GM23338 (cell line): Measurements from ENCODE around the gene PFKP. TPM values are rescaled to one million over a fixed set of nuclear protein-coding genes. Genes with fewer than 3 reads are reported as not detected.

Source experiments
- ATAC-seq: fragments of 200-7000 bp; cut with Tn5 transposase; 3 replicates; pipeline ENCODE4 v1.9.1; 2020
- DNase-seq: peaks from one replicate; pipeline ENCODE4 v3.0.0-alpha.2; 2015; ENCODE audit warnings: low spot score
- H2AFZ ChIP-seq: fragments of 200-600 bp; sonication (generic); 2 replicates; pipeline ENCODE4 v1.8.0; 2016; ENCODE audit warnings: antibody characterized with exemption, mild to moderate bottlenecking, moderate library complexity
- H3F3A ChIP-seq: fragments of 200-600 bp; sonication (generic); replicated peaks from 2 replicates; pipeline ENCODE4 v1.8.0; 2017; ENCODE audit warnings: antibody characterized with exemption, mixed run types, low read depth
- H3K27ac ChIP-seq: fragments of 200-600 bp; sonication (generic); 2 replicates; pipeline ENCODE4 v1.6.1; 2016; ENCODE audit warnings: low read depth
- H3K27me3 ChIP-seq: fragments of 200-600 bp; sonication (generic); 2 replicates; pipeline ENCODE4 v1.8.0; 2016; ENCODE audit warnings: mild to moderate bottlenecking, mixed run types, moderate library complexity; ENCODE audit not compliant: insufficient read depth
- H3K36me3 ChIP-seq: fragments of 200-600 bp; sonication (generic); 2 replicates; pipeline ENCODE4 v1.8.0; 2016; ENCODE audit warnings: mild to moderate bottlenecking; ENCODE audit not compliant: insufficient read depth
- H3K4me1 ChIP-seq: fragments of 200-600 bp; sonication (generic); 2 replicates; pipeline ENCODE4 v1.8.0; 2016; ENCODE audit warnings: mild to moderate bottlenecking, moderate library complexity; ENCODE audit not compliant: insufficient read depth
- H3K4me2 ChIP-seq: fragments of 200-600 bp; sonication (generic); 2 replicates; pipeline ENCODE4 v1.7.1; 2017; ENCODE audit warnings: mixed run types
- H3K4me3 ChIP-seq: fragments of 200-600 bp; sonication (generic); 2 replicates; pipeline ENCODE4 v1.6.1; 2016; ENCODE audit warnings: mixed run types
- H3K79me2 ChIP-seq: fragments of 200-600 bp; sonication (generic); replicated peaks from 2 replicates; pipeline ENCODE4 v1.8.0; 2017; ENCODE audit warnings: mild to moderate bottlenecking; ENCODE audit not compliant: insufficient read depth
- H3K9me2 ChIP-seq: fragments of 200-600 bp; sonication (generic); 2 replicates; pipeline ENCODE4 v1.8.0; 2017; ENCODE audit not compliant: insufficient read depth
- H4K20me1 ChIP-seq: fragments of 200-600 bp; sonication (generic); replicated peaks from 2 replicates; pipeline ENCODE4 v1.8.0; 2017; ENCODE audit warnings: mild to moderate bottlenecking; ENCODE audit not compliant: insufficient read depth
- H3K27ac Mint-ChIP-seq: 2 replicates; pipeline ENCODE4 v1.8.0; 2020; ENCODE audit warnings: inconsistent platforms, mild to moderate bottlenecking, moderate library complexity, mixed read lengths
- H3K27me3 Mint-ChIP-seq: 3 replicates; pipeline ENCODE4 v1.8.0; 2022; ENCODE audit warnings: low read depth, mild to moderate bottlenecking, moderate library complexity, mixed read lengths, inconsistent platforms; ENCODE audit not compliant: insufficient read depth, poor library complexity
- H3K36me3 Mint-ChIP-seq: 3 replicates; pipeline ENCODE4 v1.8.0; 2021; ENCODE audit warnings: low read depth, mild to moderate bottlenecking, inconsistent platforms, moderate library complexity, mixed read lengths
- H3K4me1 Mint-ChIP-seq: 3 replicates; pipeline ENCODE4 v1.8.0; 2020; ENCODE audit warnings: mild to moderate bottlenecking, inconsistent platforms, mixed read lengths
- H3K4me3 Mint-ChIP-seq: 3 replicates; pipeline ENCODE4 v1.8.0; 2021; ENCODE audit warnings: moderate library complexity, mild to moderate bottlenecking, inconsistent platforms, mixed read lengths
- H3K9me3 Mint-ChIP-seq: 3 replicates; pipeline ENCODE4 v1.8.0; 2020; ENCODE audit warnings: moderate library complexity, mild to moderate bottlenecking, inconsistent platforms, mixed read lengths
- CREB1 ChIP-seq: fragments of 250-450 bp; sonication (Bioruptor Pico); IDR thresholded peaks from 2 replicates; pipeline ENCODE4 v1.5.0; 2020; ENCODE audit warnings: low read depth, mild to moderate bottlenecking, moderate library complexity
- EZH2 ChIP-seq: fragments of 200-600 bp; sonication (generic); IDR thresholded peaks from one replicate; pipeline ENCODE4 v1.8.0; 2017; ENCODE audit warnings: antibody characterized with exemption, mild to moderate bottlenecking, low read depth; ENCODE audit not compliant: unreplicated experiment
- EZH2phosphoT487 ChIP-seq: fragments of 200-600 bp; sonication (generic); IDR thresholded peaks from one replicate; pipeline ENCODE4 v1.8.1; 2018; ENCODE audit warnings: antibody characterized with exemption; ENCODE audit not compliant: unreplicated experiment
- JUNB ChIP-seq: IDR thresholded peaks from one replicate; pipeline ENCODE4 v1.6.1; 2016; ENCODE audit warnings: antibody characterized with exemption; ENCODE audit not compliant: unreplicated experiment
- NANOG ChIP-seq: IDR thresholded peaks from 2 replicates; pipeline ENCODE4 v1.6.1; 2016; ENCODE audit warnings: antibody characterized with exemption, borderline replicate concordance
- POLR2AphosphoS5 ChIP-seq: IDR thresholded peaks from 2 replicates; pipeline ENCODE4 v1.6.1; 2016; ENCODE audit warnings: antibody characterized with exemption, low read depth
- STAT1 ChIP-seq: IDR thresholded peaks from one replicate; pipeline ENCODE4 v1.6.1; 2016; ENCODE audit warnings: antibody characterized with exemption; ENCODE audit not compliant: unreplicated experiment
- ZNF114 ChIP-seq: fragments of 250-450 bp; sonication (Bioruptor Pico); IDR thresholded peaks from 2 replicates; pipeline ENCODE4 v1.5.0; 2020; ENCODE audit warnings: mild to moderate bottlenecking, moderate library complexity
- ZNF331 ChIP-seq: fragments of 250-450 bp; sonication (Bioruptor Pico); IDR thresholded peaks from 2 replicates; pipeline ENCODE4 v1.5.0; 2020; ENCODE audit warnings: low read depth, mild to moderate bottlenecking, moderate library complexity
- polyA plus RNA-seq: library from polyadenylated mRNA; unstranded; fragments of >200 nt; fragmentation: Nextera tagmentation; extraction: Ambion mirVana; gene quantifications from 2 replicates; pipeline ENCODE4 v1.2.1, GENCODE V29; 2016
- total RNA-seq: library from RNA; depleted of rRNA; stranded (reverse); fragments of >200 nt; shearing (Covaris generic); gene quantifications from 2 replicates; pipeline ENCODE4 v1.2.3, GENCODE V29; 2014
- TF ChIP-seq, protein P1 (sequence below): IDR thresholded peaks from one replicate; pipeline ENCODE4 v1.6.1; 2018; ENCODE audit warnings: antibody characterized with exemption; ENCODE audit not compliant: unreplicated experiment
- TF ChIP-seq, protein P2 (sequence below), 2 experiments: fragments of 200-600 bp in 1 of 2; sonication (generic) in 1 of 2; conservative IDR thresholded peaks; 2 replicates each; pipeline versions ENCODE4 v1.5.1 to v1.6.1; 2016 to 2017; ENCODE audit warnings: antibody characterized with exemption in 2 of 2, low read depth in 2 of 2, mild to moderate bottlenecking in 2 of 2, moderate library complexity in 1 of 2
- TF ChIP-seq, protein P3 (sequence below): IDR thresholded peaks from 2 replicates; pipeline ENCODE4 v1.6.1; 2016; ENCODE audit warnings: antibody characterized with exemption

Gene PFKP
- total and polyA plus RNA-seq, 2 experiments from 2014 or later = 56.3 to 120 TPM

DNA sequence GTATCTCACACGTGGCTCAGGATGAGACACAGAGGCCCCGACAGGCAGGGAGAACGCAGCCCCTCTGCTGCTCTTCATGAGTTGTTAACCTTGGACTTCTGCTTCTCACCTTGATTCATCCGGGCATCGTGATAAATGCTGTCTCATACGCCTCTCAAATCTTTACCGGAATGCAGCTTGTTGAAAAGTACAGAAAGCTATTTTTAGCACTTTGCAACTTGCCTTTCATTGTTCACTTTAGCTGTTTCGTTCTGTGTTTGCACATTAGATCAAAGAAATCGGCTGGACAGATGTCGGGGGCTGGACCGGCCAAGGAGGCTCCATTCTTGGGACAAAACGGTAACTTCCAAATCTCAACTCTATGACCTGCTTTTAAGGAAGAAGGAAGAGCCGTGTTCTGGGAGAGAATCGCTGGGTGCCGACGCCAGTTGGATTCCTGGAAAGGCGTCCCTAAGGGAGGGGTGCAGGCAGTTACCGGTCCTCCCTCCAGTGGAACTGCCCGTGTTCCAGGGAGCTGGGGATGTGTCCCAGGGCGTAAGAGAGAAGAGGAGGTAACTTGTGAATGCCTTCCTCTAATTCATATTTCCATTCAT is 49.3 kb downstream of the PFKP start:
- ATAC-seq = no peak
- no peaks in the 10 kb centered on the region for H3K9me3 Mint-ChIP-seq
- TF ChIP-seq CREB1 (CRISPR knock-in tag) (no peak), ZNF331 (CRISPR knock-in tag) (no peak), ZNF114 (no peak), POLR2AphosphoS5 (no peak), JUNB (no peak), NANOG (no peak), EZH2phosphoT487 (no peak)
- TF ChIP-seq, protein P1, sequence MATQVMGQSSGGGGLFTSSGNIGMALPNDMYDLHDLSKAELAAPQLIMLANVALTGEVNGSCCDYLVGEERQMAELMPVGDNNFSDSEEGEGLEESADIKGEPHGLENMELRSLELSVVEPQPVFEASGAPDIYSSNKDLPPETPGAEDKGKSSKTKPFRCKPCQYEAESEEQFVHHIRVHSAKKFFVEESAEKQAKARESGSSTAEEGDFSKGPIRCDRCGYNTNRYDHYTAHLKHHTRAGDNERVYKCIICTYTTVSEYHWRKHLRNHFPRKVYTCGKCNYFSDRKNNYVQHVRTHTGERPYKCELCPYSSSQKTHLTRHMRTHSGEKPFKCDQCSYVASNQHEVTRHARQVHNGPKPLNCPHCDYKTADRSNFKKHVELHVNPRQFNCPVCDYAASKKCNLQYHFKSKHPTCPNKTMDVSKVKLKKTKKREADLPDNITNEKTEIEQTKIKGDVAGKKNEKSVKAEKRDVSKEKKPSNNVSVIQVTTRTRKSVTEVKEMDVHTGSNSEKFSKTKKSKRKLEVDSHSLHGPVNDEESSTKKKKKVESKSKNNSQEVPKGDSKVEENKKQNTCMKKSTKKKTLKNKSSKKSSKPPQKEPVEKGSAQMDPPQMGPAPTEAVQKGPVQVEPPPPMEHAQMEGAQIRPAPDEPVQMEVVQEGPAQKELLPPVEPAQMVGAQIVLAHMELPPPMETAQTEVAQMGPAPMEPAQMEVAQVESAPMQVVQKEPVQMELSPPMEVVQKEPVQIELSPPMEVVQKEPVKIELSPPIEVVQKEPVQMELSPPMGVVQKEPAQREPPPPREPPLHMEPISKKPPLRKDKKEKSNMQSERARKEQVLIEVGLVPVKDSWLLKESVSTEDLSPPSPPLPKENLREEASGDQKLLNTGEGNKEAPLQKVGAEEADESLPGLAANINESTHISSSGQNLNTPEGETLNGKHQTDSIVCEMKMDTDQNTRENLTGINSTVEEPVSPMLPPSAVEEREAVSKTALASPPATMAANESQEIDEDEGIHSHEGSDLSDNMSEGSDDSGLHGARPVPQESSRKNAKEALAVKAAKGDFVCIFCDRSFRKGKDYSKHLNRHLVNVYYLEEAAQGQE = no peak
- TF ChIP-seq, protein P2, sequence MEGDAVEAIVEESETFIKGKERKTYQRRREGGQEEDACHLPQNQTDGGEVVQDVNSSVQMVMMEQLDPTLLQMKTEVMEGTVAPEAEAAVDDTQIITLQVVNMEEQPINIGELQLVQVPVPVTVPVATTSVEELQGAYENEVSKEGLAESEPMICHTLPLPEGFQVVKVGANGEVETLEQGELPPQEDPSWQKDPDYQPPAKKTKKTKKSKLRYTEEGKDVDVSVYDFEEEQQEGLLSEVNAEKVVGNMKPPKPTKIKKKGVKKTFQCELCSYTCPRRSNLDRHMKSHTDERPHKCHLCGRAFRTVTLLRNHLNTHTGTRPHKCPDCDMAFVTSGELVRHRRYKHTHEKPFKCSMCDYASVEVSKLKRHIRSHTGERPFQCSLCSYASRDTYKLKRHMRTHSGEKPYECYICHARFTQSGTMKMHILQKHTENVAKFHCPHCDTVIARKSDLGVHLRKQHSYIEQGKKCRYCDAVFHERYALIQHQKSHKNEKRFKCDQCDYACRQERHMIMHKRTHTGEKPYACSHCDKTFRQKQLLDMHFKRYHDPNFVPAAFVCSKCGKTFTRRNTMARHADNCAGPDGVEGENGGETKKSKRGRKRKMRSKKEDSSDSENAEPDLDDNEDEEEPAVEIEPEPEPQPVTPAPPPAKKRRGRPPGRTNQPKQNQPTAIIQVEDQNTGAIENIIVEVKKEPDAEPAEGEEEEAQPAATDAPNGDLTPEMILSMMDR (conservative IDR thresholded peaks at IDR 0.05; ENCODE audit: low read depth in 2 of 2) = no peak
- no peaks in the 10 kb centered on the region for H3K9me2 ChIP-seq
- no peak overlapping the region for H3K4me2 ChIP-seq
- no peak overlapping the region for H3K27ac Mint-ChIP-seq
- H2AFZ ChIP-seq = no peak overlapping the region
- peaks cover 18% of the 10 kb centered on the region for H3K36me3 ChIP-seq
- H3K36me3 Mint-ChIP-seq = peaks cover 84% of the 10 kb centered on the region
- no peaks in the 10 kb centered on the region for H3K79me2 ChIP-seq
- no peaks in the 10 kb centered on the region for H3K4me1 ChIP-seq
- no peak overlapping the region for H3K4me3 Mint-ChIP-seq
- no peak overlapping the region for H3K4me3 ChIP-seq
- no peaks in the 10 kb centered on the region for H3K27me3 ChIP-seq
- no peaks in the 10 kb centered on the region for H3K4me1 Mint-ChIP-seq
- DNase-seq = no peak
- no peaks in the 10 kb centered on the region for H4K20me1 ChIP-seq
- no peaks in the 10 kb centered on the region for H3F3A ChIP-seq
- H3K27ac ChIP-seq = no peak overlapping the region
- peaks cover 9% of the 10 kb centered on the region for H3K27me3 Mint-ChIP-seq

DNA sequence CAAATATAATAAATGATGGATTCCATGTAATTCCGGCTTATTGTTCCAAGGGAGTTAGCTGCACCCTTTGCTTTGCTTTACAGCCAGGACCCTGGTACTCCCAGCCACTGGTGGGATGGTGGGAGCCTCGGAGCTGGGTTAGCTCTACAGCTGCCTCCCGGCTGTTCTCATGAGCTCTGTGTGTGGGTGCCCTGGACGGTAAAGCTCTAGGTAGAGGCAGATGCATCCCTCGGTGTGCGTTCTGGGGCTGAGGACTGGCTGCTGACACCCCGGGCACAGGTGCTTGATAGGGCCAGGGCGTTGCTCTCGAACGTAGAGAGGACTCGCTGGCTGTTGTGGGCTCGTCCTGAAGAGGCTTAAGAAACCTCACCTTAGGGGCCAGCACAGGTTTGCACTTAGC is 50.1 kb downstream of the PFKP start:
- no peaks in the 10 kb centered on the region for H3K4me1 ChIP-seq
- H3K4me2 ChIP-seq = no peak overlapping the region
- no peaks in the 10 kb centered on the region for H3K79me2 ChIP-seq
- no peak overlapping the region for H3K27ac ChIP-seq
- DNase-seq (no peak), ATAC-seq (no peak)
- no peak overlapping the region for H2AFZ ChIP-seq
- no peak overlapping the region for H3K4me3 ChIP-seq
- Mint-ChIP-seq H3K27me3 (peaks cover 9% of the 10 kb centered on the region), H3K4me1 (no peaks in the 10 kb centered on the region), H3K9me3 (no peaks in the 10 kb centered on the region), H3K27ac (no peak overlapping the region), H3K4me3 (no peak overlapping the region), H3K36me3 (peaks cover 84% of the 10 kb centered on the region)
- H3K27me3 ChIP-seq = no peaks in the 10 kb centered on the region
- no peaks in the 10 kb centered on the region for H4K20me1 ChIP-seq
- peaks cover 18% of the 10 kb centered on the region for H3K36me3 ChIP-seq
- no peaks in the 10 kb centered on the region for H3F3A ChIP-seq
- H3K9me2 ChIP-seq = no peaks in the 10 kb centered on the region
- TF ChIP-seq, protein P2 (conservative IDR thresholded peaks at IDR 0.05; ENCODE audit: low read depth in 2 of 2) = no peak
- TF ChIP-seq EZH2 = no peak
- TF ChIP-seq EZH2phosphoT487 = no peak
- TF ChIP-seq, protein P3, sequence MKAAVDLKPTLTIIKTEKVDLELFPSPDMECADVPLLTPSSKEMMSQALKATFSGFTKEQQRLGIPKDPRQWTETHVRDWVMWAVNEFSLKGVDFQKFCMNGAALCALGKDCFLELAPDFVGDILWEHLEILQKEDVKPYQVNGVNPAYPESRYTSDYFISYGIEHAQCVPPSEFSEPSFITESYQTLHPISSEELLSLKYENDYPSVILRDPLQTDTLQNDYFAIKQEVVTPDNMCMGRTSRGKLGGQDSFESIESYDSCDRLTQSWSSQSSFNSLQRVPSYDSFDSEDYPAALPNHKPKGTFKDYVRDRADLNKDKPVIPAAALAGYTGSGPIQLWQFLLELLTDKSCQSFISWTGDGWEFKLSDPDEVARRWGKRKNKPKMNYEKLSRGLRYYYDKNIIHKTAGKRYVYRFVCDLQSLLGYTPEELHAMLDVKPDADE = no peak
- no peak for TF ChIP-seq ZNF331 (CRISPR knock-in tag)
- no peak for TF ChIP-seq ZNF114
- TF ChIP-seq STAT1 = no peak
- TF ChIP-seq JUNB = no peak
- TF ChIP-seq CREB1 (CRISPR knock-in tag) = no peak
